GM13976 (cell line): Measurements from ENCODE around the gene EML6.

Source experiments
- DNase-seq: peaks from one replicate; pipeline ENCODE4 v3.0.0; 2012; ENCODE audit warnings: low spot score
- CTCF ChIP-seq: IDR thresholded peaks from 2 replicates; pipeline ENCODE4 v1.5.1; 2012; ENCODE audit warnings: borderline replicate concordance, mild to moderate bottlenecking; ENCODE audit not compliant: insufficient read depth; ENCODE audit errors: extremely low read depth, missing control alignments, control extremely low read depth
- in situ Hi-C: fragments of 300-500 bp; cut with MboI; formaldehyde crosslinking; loops from one replicate; pipeline ENCODE4 v1.12.0; 2022; ENCODE audit warnings: low sequenced_read_pairs, mixed read lengths, inconsistent platforms; ENCODE audit not compliant: unreplicated experiment

Gene EML6

GRCh38 chr2:54725343-54726099 is 2.1 kb downstream of the EML6 start:
- in situ Hi-C loops: no loop called here

GRCh38 chr2:54726431-54726830 is 3.0 kb downstream of the EML6 start:
- DNase-seq: no peak
- in situ Hi-C loops: no loop called here
- no peak for TF ChIP-seq CTCF

More at GRCh38 chr2:54725343-54726099, 2.1 kb downstream of the EML6 start:
- no peak for TF ChIP-seq CTCF
- no peak for DNase-seq

GRCh38 chr2:54726940-54727339 is 3.5 kb downstream of the EML6 start:
- in situ Hi-C loops: no loop called here
- no peak for TF ChIP-seq CTCF
- DNase-seq: no peak

- in situ Hi-C loops: no loop called here
- TF ChIP-seq CTCF: no peak
- DNase-seq: no peak
Measured at GRCh38 chr2:54728669-54729120, 5.2 kb downstream of the EML6 start.

- no peak for DNase-seq
- in situ Hi-C loops: no loop called here
Measured at GRCh38 chr2:54735636-54736035, 12.2 kb downstream of the EML6 start.

GRCh38 chr2:54738281-54738680 is 14.8 kb downstream of the EML6 start:
- in situ Hi-C loops: no loop called here
- no peak for TF ChIP-seq CTCF
- no peak for DNase-seq

More at GRCh38 chr2:54735636-54736035, 12.2 kb downstream of the EML6 start:
- TF ChIP-seq CTCF: no peak
